IMR-90 (cell line): ENCODE results near the gene CRLF2. TPM values are rescaled to one million over a fixed set of nuclear protein-coding genes. Genes with fewer than 3 reads are reported as not detected.

Experiments
- ATAC-seq: fragments of 200-7000 bp; cut with Tn5 transposase; 2 replicates; pipeline ENCODE4 v1.9.1; 2020; ENCODE audit warnings: low read depth, mild to moderate bottlenecking, moderate library complexity
- BruUV-seq: library from RNA; stranded (reverse); fragments of 400-500 nt; replicated peaks from 2 replicates; lab custom pipeline; 2021; lab: Mats Ljungman, UMichigan
- CTCF ChIA-PET: fragments of 300-600 bp; formaldehyde crosslinking; extraction: SDS; loops from one replicate; lab custom pipeline; 2021; ENCODE audit warnings: antibody characterized with exemption; lab: Yijun Ruan, JAX
- POLR2A ChIA-PET: fragments of 300-600 bp; sonication (Branson Sonifier 250); formaldehyde crosslinking; loops from one replicate; lab custom pipeline; 2022; ENCODE audit warnings: antibody characterized with exemption; ENCODE audit not compliant: unreplicated experiment; lab: Charles Lee
- DNase-seq: peaks from one replicate; pipeline ENCODE4 v3.0.0; 2013
- H2AFZ ChIP-seq: replicated peaks from 2 replicates; pipeline ENCODE3; 2013; ENCODE audit warnings: low read length, mild to moderate bottlenecking; ENCODE audit not compliant: poor library complexity
- H2AK5ac ChIP-seq: 2 replicates; pipeline ENCODE4 v1.6.1; 2013; ENCODE audit warnings: low read depth, low read length, inconsistent platforms
- H2AK9ac ChIP-seq: replicated peaks from 2 replicates; pipeline ENCODE3; 2013; ENCODE audit warnings: mild to moderate bottlenecking, low read depth, low read length, moderate library complexity; ENCODE audit not compliant: poor library complexity
- H2BK120ac ChIP-seq: 2 replicates; pipeline ENCODE4 v1.6.1; 2013; ENCODE audit warnings: low read depth, low read length, inconsistent platforms
- H2BK15ac ChIP-seq: 3 replicates; pipeline ENCODE4 v1.6.1; 2013; ENCODE audit warnings: low read depth, low read length, inconsistent platforms
- H2BK20ac ChIP-seq: 2 replicates; pipeline ENCODE4 v1.6.1; 2013; ENCODE audit warnings: low read depth, mild to moderate bottlenecking, inconsistent platforms, low read length, moderate library complexity
- H2BK5ac ChIP-seq: 2 replicates; pipeline ENCODE4 v1.6.1; 2013; ENCODE audit warnings: mild to moderate bottlenecking, low read depth, low read length, inconsistent platforms; ENCODE audit not compliant: poor library complexity, severe bottlenecking
- H3K14ac ChIP-seq: replicated peaks from 2 replicates; pipeline ENCODE4 v1.6.1; 2013; ENCODE audit warnings: low read depth, low read length, inconsistent platforms
- H3K18ac ChIP-seq: 2 replicates; pipeline ENCODE4 v1.6.1; 2013; ENCODE audit warnings: low read depth, low read length, control low read depth
- H3K23ac ChIP-seq: 2 replicates; pipeline ENCODE4 v1.6.1; 2013; ENCODE audit warnings: low read depth, low read length, inconsistent platforms
- H3K27ac ChIP-seq: 2 replicates; pipeline ENCODE4 v1.5.1; 2013; ENCODE audit warnings: mild to moderate bottlenecking, control low read depth, low read length; ENCODE audit not compliant: insufficient read depth
- H3K27me3 ChIP-seq: 2 replicates; pipeline ENCODE4 v1.6.1; 2013; ENCODE audit warnings: low read length; ENCODE audit not compliant: control insufficient read depth, insufficient read depth
- H3K36me3 ChIP-seq: 2 replicates; pipeline ENCODE4 v1.6.1; 2013; ENCODE audit warnings: low read length, mixed read lengths; ENCODE audit not compliant: control insufficient read depth, insufficient read depth
- H3K4ac ChIP-seq: 2 replicates; pipeline ENCODE4 v1.6.1; 2013; ENCODE audit warnings: low read depth, low read length, inconsistent platforms
- H3K4me1 ChIP-seq: 2 replicates; pipeline ENCODE4 v1.6.1; 2013; ENCODE audit warnings: low read length, mixed read lengths; ENCODE audit not compliant: control insufficient read depth, insufficient read depth
- H3K4me2 ChIP-seq: 2 replicates; pipeline ENCODE4 v1.6.1; 2013; ENCODE audit warnings: low read depth, mild to moderate bottlenecking, control low read depth, low read length, moderate library complexity
- H3K4me3 ChIP-seq: 2 replicates; pipeline ENCODE4 v1.5.1; 2013; ENCODE audit warnings: low read depth, mild to moderate bottlenecking, control low read depth, low read length, moderate library complexity; ENCODE audit not compliant: insufficient read depth
- H3K56ac ChIP-seq: 2 replicates; pipeline ENCODE4 v1.6.1; 2013; ENCODE audit warnings: low read length, inconsistent platforms; ENCODE audit not compliant: insufficient read depth; ENCODE audit errors: extremely low read depth
- H3K79me1 ChIP-seq, 2 experiments: 2 replicates each; pipeline ENCODE4 v1.6.1; 2013; ENCODE audit warnings: low read length in 2 of 2, inconsistent platforms in 1 of 2, low read depth in 1 of 2
- H3K9ac ChIP-seq: 2 replicates; pipeline ENCODE4 v1.6.1; 2013; ENCODE audit warnings: low read depth, low read length, control low read depth
- H3K9me1 ChIP-seq: 2 replicates; pipeline ENCODE4 v1.6.1; 2013; ENCODE audit warnings: low read length, inconsistent platforms; ENCODE audit not compliant: insufficient read depth
- H3K9me3 ChIP-seq: 2 replicates; pipeline ENCODE4 v1.6.1; 2013; ENCODE audit warnings: low read length; ENCODE audit not compliant: control insufficient read depth, insufficient read depth
- H4K20me1 ChIP-seq: 2 replicates; pipeline ENCODE4 v1.6.1; 2013; ENCODE audit warnings: low read length, inconsistent platforms; ENCODE audit not compliant: insufficient read depth
- H4K5ac ChIP-seq: 2 replicates; pipeline ENCODE4 v1.6.1; 2013; ENCODE audit warnings: mild to moderate bottlenecking, low read depth, low read length, control low read depth
- H4K8ac ChIP-seq, 2 experiments: 2 replicates each; pipeline ENCODE4 v1.6.1; 2013; ENCODE audit warnings: low read depth in 2 of 2, low read length in 2 of 2, control low read depth in 1 of 2, inconsistent platforms in 1 of 2
- H4K91ac ChIP-seq: 2 replicates; pipeline ENCODE4 v1.6.1; 2013; ENCODE audit warnings: low read depth, low read length, inconsistent platforms; ENCODE audit not compliant: insufficient read depth
- BHLHE40 ChIP-seq: fragments of 150-350 bp; IDR thresholded peaks from 2 replicates; pipeline ENCODE4 v1.6.1; 2016; ENCODE audit warnings: mild to moderate bottlenecking, low read depth, low read length
- CEBPB ChIP-seq: IDR thresholded peaks from 2 replicates; pipeline ENCODE4 v1.6.1; 2012; ENCODE audit warnings: low read depth, low read length, improper control_type of control experiment
- CHD1 ChIP-seq: IDR thresholded peaks from 2 replicates; pipeline ENCODE4 v1.6.1; 2012; ENCODE audit warnings: low read depth, low read length, improper control_type of control experiment
- ELK1 ChIP-seq: fragments of 150-350 bp; IDR thresholded peaks from 2 replicates; pipeline ENCODE4 v1.6.1; 2016; ENCODE audit warnings: low read depth, mild to moderate bottlenecking, low read length, moderate library complexity, borderline replicate concordance
- FOS ChIP-seq: fragments of 150-350 bp; IDR thresholded peaks from 2 replicates; pipeline ENCODE4 v1.6.1; 2016; ENCODE audit warnings: low read depth, low read length
- MAFK ChIP-seq: IDR thresholded peaks from 2 replicates; pipeline ENCODE4 v1.6.1; 2012; ENCODE audit warnings: low read depth, low read length, improper control_type of control experiment
- MAZ ChIP-seq: IDR thresholded peaks from 2 replicates; pipeline ENCODE4 v1.6.1; 2012; ENCODE audit warnings: low read depth, mild to moderate bottlenecking, low read length, improper control_type of control experiment, moderate library complexity, borderline replicate concordance
- MXI1 ChIP-seq: IDR thresholded peaks from 2 replicates; pipeline ENCODE4 v1.6.1; 2012; ENCODE audit warnings: low read depth, mild to moderate bottlenecking, low read length, moderate library complexity, borderline replicate concordance
- NFE2L2 ChIP-seq: fragments of 150-350 bp; IDR thresholded peaks from 2 replicates; pipeline ENCODE4 v1.6.1; 2016; ENCODE audit warnings: low read depth, mild to moderate bottlenecking, low read length
- POLR2A ChIP-seq: IDR thresholded peaks from 2 replicates; pipeline ENCODE4 v1.6.1; 2012; ENCODE audit warnings: mild to moderate bottlenecking, low read depth, low read length
- RAD21 ChIP-seq: IDR thresholded peaks from 2 replicates; pipeline ENCODE4 v1.6.1; 2012; ENCODE audit warnings: low read length, improper control_type of control experiment
- RCOR1 ChIP-seq: IDR thresholded peaks from 2 replicates; pipeline ENCODE4 v1.6.1; 2012; ENCODE audit warnings: mild to moderate bottlenecking, low read length, improper control_type of control experiment; ENCODE audit not compliant: insufficient replicate concordance
- RFX5 ChIP-seq: IDR thresholded peaks from 2 replicates; pipeline ENCODE4 v1.8.0; 2012; ENCODE audit warnings: low read depth, mild to moderate bottlenecking, low read length, moderate library complexity
- SMC3 ChIP-seq: fragments of 150-350 bp; IDR thresholded peaks from 2 replicates; pipeline ENCODE4 v1.6.1; 2016; ENCODE audit warnings: low read depth, mild to moderate bottlenecking, antibody characterized with exemption, low read length, moderate library complexity
- USF2 ChIP-seq: fragments of 150-350 bp; IDR thresholded peaks from 2 replicates; pipeline ENCODE4 v1.6.1; 2017; ENCODE audit warnings: mild to moderate bottlenecking, antibody characterized with exemption, low read length, low read depth
- WGBS, 2 experiments: methylation state at CpG; one replicate each; pipeline versions ENCODE4 v1.1.5 to v1.1.7; 2013; ENCODE audit warnings: missing lambda C conversion rate in 2 of 2; ENCODE audit not compliant: insufficient read length in 1 of 2; ENCODE audit errors: extremely low coverage in 2 of 2; 5-methylcytosine and 5-hydroxymethylcytosine counted together
- dilution Hi-C: fragments of 300-500 bp; cut with HindIII; formaldehyde crosslinking; loops from one replicate; pipeline ENCODE4 v1.14.3; 2018; ENCODE audit warnings: low sequenced_read_pairs; ENCODE audit not compliant: unreplicated experiment
- in situ Hi-C: fragments of 300-500 bp; cut with MboI; formaldehyde crosslinking; loops from 3 replicates; pipeline ENCODE4 v1.14.3; 2019; ENCODE audit warnings: low sequenced_read_pairs, inconsistent platforms, mixed read lengths
- intact Hi-C: fragments of 100-400 bp; cut with micrococcal nuclease; formaldehyde crosslinking; loops from 2 replicates; pipeline ENCODE4 v1.10.0; 2022
- polyA plus RNA-seq, 3 experiments: library from polyadenylated mRNA; depleted of rRNA; stranded (reverse); fragments of >200 nt; gene quantifications; 2 replicates each; pipeline ENCODE4 v1.2.3, GENCODE V29; 2012; ENCODE audit warnings: low replicate concordance in 1 of 3
- total RNA-seq: library from RNA; depleted of rRNA; stranded (reverse); fragments of >200 nt; gene quantifications from 2 replicates; pipeline ENCODE4 v1.2.3, GENCODE V29; 2012
- TF ChIP-seq, protein P1 (sequence below): conservative IDR thresholded peaks from 2 replicates; pipeline ENCODE4 v1.5.1; 2012; ENCODE audit warnings: mild to moderate bottlenecking, low read depth, low read length, improper control_type of control experiment

The CRLF2 gene
- total and polyA plus RNA-seq, 2 of the 4 experiments (the other 2 are of a cell fraction): not detected

GRCh38 chrX:1252861-1253260, 40.4 kb upstream of the CRLF2 start:
- Histone ChIP-seq H2BK20ac (no peak overlapping the region), H3K4me2 (no peak overlapping the region), H3K27ac (no peak overlapping the region), H3K56ac (no peak overlapping the region), H2BK120ac (no peak overlapping the region), H3K27me3 (no peaks in the 10 kb centered on the region), H2BK5ac (no peak overlapping the region), H3K9me3 (peaks cover 6% of the 10 kb centered on the region; the same call in 1 of the 2 replicates), H3K4ac (no peak overlapping the region), H2AK9ac (no peak overlapping the region), H3K79me1 (no peaks in the 10 kb centered on the region), H4K91ac (no peak overlapping the region), H2BK15ac (no peak overlapping the region), H3K4me1 (no peaks in the 10 kb centered on the region), H2AK5ac (no peak overlapping the region), H3K36me3 (no peaks in the 10 kb centered on the region), H2AFZ (no peak overlapping the region), H4K5ac (no peak overlapping the region), H3K23ac (no peak overlapping the region), H3K18ac (no peak overlapping the region), H4K20me1 (no peaks in the 10 kb centered on the region), H3K9me1 (no peaks in the 10 kb centered on the region), H4K8ac (no peak overlapping the region), H3K14ac (no peak overlapping the region), H3K9ac (no peak overlapping the region), H3K4me3 (no peak overlapping the region)
- TF ChIP-seq SMC3: no peak
- TF ChIP-seq ELK1: no peak
- TF ChIP-seq MAZ: no peak
- no peak for TF ChIP-seq MXI1
- no peak for TF ChIP-seq BHLHE40
- TF ChIP-seq USF2: no peak
- TF ChIP-seq RFX5: no peak
- no peak for TF ChIP-seq CEBPB
- no peak for TF ChIP-seq MAFK
- no peak for TF ChIP-seq CHD1
- no peak for TF ChIP-seq RCOR1
- no peak for TF ChIP-seq FOS
- TF ChIP-seq, protein P1, sequence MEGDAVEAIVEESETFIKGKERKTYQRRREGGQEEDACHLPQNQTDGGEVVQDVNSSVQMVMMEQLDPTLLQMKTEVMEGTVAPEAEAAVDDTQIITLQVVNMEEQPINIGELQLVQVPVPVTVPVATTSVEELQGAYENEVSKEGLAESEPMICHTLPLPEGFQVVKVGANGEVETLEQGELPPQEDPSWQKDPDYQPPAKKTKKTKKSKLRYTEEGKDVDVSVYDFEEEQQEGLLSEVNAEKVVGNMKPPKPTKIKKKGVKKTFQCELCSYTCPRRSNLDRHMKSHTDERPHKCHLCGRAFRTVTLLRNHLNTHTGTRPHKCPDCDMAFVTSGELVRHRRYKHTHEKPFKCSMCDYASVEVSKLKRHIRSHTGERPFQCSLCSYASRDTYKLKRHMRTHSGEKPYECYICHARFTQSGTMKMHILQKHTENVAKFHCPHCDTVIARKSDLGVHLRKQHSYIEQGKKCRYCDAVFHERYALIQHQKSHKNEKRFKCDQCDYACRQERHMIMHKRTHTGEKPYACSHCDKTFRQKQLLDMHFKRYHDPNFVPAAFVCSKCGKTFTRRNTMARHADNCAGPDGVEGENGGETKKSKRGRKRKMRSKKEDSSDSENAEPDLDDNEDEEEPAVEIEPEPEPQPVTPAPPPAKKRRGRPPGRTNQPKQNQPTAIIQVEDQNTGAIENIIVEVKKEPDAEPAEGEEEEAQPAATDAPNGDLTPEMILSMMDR: no peak
- no peak for TF ChIP-seq POLR2A
- TF ChIP-seq RAD21: no peak
- no peak for TF ChIP-seq NFE2L2
- intact Hi-C loops (no loop called here), dilution Hi-C loops (no loop called here), in situ Hi-C loops (no loop called here)
- BruUV-seq: no TSS peak
- no peak for ATAC-seq
- WGBS, 2 experiments: no CpG with 5 or more reads among the region's 3 CpGs
- CTCF ChIA-PET: no interaction called here
- no peak for DNase-seq
- POLR2A ChIA-PET: no interaction called here
